Transverse colon (tissue), 3 donors: Measurements from ENCODE around the gene WAPL.
"Not testable (repeated sequence)": the region's sequence is repeated elsewhere in the genome, so short reads cannot be mapped to it uniquely, and the experiment has no call there.

Experiments
- EP300 ChIP-seq: sonication (generic); formaldehyde crosslinking; IDR thresholded peaks from one replicate; pipeline ENCODE4 v1.6.1; 2017; ENCODE audit warnings: antibody characterized with exemption, low read depth
- POLR2A ChIP-seq: fragments of 450-650 bp; IDR thresholded peaks from one replicate; pipeline ENCODE4 v1.6.1; 2016; ENCODE audit warnings: antibody characterized with exemption, mild to moderate bottlenecking, moderate library complexity
- TF ChIP-seq, protein P1 (sequence below), 5 experiments: fragments of 200-600 bp in 3 of 5; fragments of 450-650 bp in 2 of 5; sonication (generic) in 3 of 5; IDR thresholded peaks; 1 replicate in 2 of 5; 2 replicates in 3 of 5; pipeline ENCODE4 v1.5.1; 2016 to 2017; ENCODE audit warnings: antibody characterized with exemption in 5 of 5, inconsistent platforms in 3 of 5, mild to moderate bottlenecking in 2 of 5, moderate library complexity in 1 of 5

DNA sequence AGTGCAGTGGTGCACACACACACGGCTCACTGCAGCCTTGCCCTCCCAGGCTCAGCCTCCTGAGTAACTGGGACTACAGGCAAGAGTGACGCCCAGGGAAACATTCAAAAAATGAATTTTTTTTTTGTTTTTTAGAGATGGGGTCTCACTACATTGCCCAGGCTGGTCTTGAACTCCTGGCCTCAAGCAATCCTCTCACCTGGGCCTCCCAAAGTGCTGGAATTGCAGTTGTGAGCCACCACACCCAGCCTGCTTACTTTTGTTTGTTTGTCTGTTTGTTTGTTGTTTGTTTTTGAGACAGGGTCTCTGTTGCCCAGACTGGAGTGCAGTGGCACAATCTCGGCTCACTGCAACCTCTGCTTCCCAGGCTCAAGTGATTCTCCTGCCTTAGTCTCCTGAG, 7.1 kb upstream of the WAPL start:
- TF ChIP-seq, protein P1, sequence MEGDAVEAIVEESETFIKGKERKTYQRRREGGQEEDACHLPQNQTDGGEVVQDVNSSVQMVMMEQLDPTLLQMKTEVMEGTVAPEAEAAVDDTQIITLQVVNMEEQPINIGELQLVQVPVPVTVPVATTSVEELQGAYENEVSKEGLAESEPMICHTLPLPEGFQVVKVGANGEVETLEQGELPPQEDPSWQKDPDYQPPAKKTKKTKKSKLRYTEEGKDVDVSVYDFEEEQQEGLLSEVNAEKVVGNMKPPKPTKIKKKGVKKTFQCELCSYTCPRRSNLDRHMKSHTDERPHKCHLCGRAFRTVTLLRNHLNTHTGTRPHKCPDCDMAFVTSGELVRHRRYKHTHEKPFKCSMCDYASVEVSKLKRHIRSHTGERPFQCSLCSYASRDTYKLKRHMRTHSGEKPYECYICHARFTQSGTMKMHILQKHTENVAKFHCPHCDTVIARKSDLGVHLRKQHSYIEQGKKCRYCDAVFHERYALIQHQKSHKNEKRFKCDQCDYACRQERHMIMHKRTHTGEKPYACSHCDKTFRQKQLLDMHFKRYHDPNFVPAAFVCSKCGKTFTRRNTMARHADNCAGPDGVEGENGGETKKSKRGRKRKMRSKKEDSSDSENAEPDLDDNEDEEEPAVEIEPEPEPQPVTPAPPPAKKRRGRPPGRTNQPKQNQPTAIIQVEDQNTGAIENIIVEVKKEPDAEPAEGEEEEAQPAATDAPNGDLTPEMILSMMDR (IDR thresholded peaks at IDR 0.05), result not testable (repeated sequence)
- not testable (repeated sequence) for TF ChIP-seq EP300, POLR2A
